ENCODE results near the gene RHEB.

DNA sequence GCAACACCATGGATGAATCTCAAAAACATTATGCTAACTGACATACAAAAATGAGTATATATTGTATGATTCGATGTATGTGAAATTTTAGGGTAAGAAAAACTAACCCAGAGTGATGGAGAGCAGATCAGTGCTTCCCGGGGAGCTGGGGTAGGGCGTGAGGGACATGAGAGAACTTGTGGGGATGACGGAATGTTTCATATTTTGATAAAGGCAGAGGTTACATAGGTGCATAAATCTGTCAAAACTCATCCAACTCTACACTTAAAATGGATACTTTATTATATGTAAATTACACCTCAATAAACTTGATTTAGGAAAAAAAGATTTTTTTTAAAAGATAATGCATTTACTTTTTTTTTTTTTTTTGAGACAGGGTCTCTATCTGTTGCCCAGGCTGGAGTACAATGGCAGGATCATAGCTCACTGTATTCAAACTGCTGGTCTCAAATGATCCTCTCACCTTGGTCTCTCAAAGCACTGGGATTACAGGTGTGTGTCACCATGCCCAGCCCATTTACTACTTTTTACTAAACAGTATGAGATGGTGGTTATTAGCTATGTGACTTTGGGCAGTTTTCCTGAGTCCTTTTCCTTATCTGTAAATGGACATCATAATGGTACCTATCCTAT lies 13.7 kb downstream of the RHEB start:
- TF ChIP-seq, protein P1, sequence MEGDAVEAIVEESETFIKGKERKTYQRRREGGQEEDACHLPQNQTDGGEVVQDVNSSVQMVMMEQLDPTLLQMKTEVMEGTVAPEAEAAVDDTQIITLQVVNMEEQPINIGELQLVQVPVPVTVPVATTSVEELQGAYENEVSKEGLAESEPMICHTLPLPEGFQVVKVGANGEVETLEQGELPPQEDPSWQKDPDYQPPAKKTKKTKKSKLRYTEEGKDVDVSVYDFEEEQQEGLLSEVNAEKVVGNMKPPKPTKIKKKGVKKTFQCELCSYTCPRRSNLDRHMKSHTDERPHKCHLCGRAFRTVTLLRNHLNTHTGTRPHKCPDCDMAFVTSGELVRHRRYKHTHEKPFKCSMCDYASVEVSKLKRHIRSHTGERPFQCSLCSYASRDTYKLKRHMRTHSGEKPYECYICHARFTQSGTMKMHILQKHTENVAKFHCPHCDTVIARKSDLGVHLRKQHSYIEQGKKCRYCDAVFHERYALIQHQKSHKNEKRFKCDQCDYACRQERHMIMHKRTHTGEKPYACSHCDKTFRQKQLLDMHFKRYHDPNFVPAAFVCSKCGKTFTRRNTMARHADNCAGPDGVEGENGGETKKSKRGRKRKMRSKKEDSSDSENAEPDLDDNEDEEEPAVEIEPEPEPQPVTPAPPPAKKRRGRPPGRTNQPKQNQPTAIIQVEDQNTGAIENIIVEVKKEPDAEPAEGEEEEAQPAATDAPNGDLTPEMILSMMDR (IDR thresholded peaks at IDR 0.05; ENCODE audit: insufficient read depth, low read length): no peak
- TF ChIP-seq POLR2AphosphoS5 (IDR thresholded peaks at IDR 0.05; ENCODE audit: low read depth) (no peak), GABPA (IDR thresholded peaks at IDR 0.05; ENCODE audit: low read depth) (no peak)

Data from HL-60 (cell line).